ENCODE results near the gene RHOH. TPM values are rescaled to one million over a fixed set of nuclear protein-coding genes. Genes with fewer than 3 reads are reported as not detected.

RHOH gene
- polyA plus RNA-seq, 1 experiment: not detected

GRCh38 chr4:40170588-40170987, 26.2 kb upstream of the RHOH start:
- no peak for DNase-seq (ENCODE audit: low read depth)
- Histone ChIP-seq H3K4me3 (ENCODE audit: low read depth, low read length) (no peak overlapping the region), H3K36me3 (ENCODE audit: control insufficient read depth, insufficient read depth, low read length) (no peaks in the 10 kb centered on the region), H3K27me3 (ENCODE audit: control insufficient read depth, insufficient read depth, low read length) (no peaks in the 10 kb centered on the region)
- CTCF ChIA-PET: no interaction called here
- TF ChIP-seq CTCF (IDR thresholded peaks at IDR 0.05; ENCODE audit: insufficient read depth, low read depth, low read length): no peak
- POLR2A ChIA-PET: no interaction called here

GRCh38 chr4:40173470-40173875, 23.4 kb upstream of the RHOH start:
- CTCF ChIA-PET: no interaction called here

GRCh38 chr4:40176602-40177001, 20.2 kb upstream of the RHOH start:
- ChIA-PET CTCF (interaction anchor here (1.3 kb wide), 1 partner anchor 13 kb away, joined by 4 read pairs; no protein-coding TSS in a partner anchor), POLR2A (no interaction called here)
- TF ChIP-seq CTCF (IDR thresholded peaks at IDR 0.05; ENCODE audit: insufficient read depth, low read depth, low read length): no peak
- Histone ChIP-seq H3K27me3 (ENCODE audit: control insufficient read depth, insufficient read depth, low read length) (no peaks in the 10 kb centered on the region), H3K36me3 (ENCODE audit: control insufficient read depth, insufficient read depth, low read length) (no peaks in the 10 kb centered on the region), H3K4me3 (ENCODE audit: low read depth, low read length) (no peak overlapping the region)
- DNase-seq (ENCODE audit: low read depth): no peak

More at GRCh38 chr4:40173470-40173875, 23.4 kb upstream of the RHOH start:
- H3K4me3 ChIP-seq (ENCODE audit: low read depth, low read length): no peak overlapping the region
- H3K36me3 ChIP-seq (ENCODE audit: control insufficient read depth, insufficient read depth, low read length): no peaks in the 10 kb centered on the region
- TF ChIP-seq CTCF (IDR thresholded peaks at IDR 0.05; ENCODE audit: insufficient read depth, low read depth, low read length): no peak
- DNase-seq (ENCODE audit: low read depth): no peak
- H3K27me3 ChIP-seq (ENCODE audit: control insufficient read depth, insufficient read depth, low read length): no peaks in the 10 kb centered on the region
- POLR2A ChIA-PET: no interaction called here

- Histone ChIP-seq H3K4me3 (ENCODE audit: low read depth, low read length) (no peak overlapping the region), H3K36me3 (ENCODE audit: control insufficient read depth, insufficient read depth, low read length) (no peaks in the 10 kb centered on the region), H3K27me3 (ENCODE audit: control insufficient read depth, insufficient read depth, low read length) (no peaks in the 10 kb centered on the region)
- CTCF ChIA-PET: interaction anchor here (0.6 to 1.3 kb wide), 3 partner anchors 14 to 133 kb away, joined by 3 to 4 read pairs (median 4); no protein-coding TSS in a partner anchor
- no peak for TF ChIP-seq CTCF (IDR thresholded peaks at IDR 0.05; ENCODE audit: insufficient read depth, low read depth, low read length)
- no peak for DNase-seq (ENCODE audit: low read depth)
- POLR2A ChIA-PET: no interaction called here
Measured at GRCh38 chr4:40177591-40177990, 19.2 kb upstream of the RHOH start.

- POLR2A ChIA-PET: no interaction called here
- Histone ChIP-seq H3K36me3 (ENCODE audit: control insufficient read depth, insufficient read depth, low read length) (no peaks in the 10 kb centered on the region), H3K4me3 (ENCODE audit: low read depth, low read length) (no peak overlapping the region), H3K27me3 (ENCODE audit: control insufficient read depth, insufficient read depth, low read length) (no peaks in the 10 kb centered on the region)
- no peak for TF ChIP-seq CTCF (IDR thresholded peaks at IDR 0.05; ENCODE audit: insufficient read depth, low read depth, low read length)
- CTCF ChIA-PET: no interaction called here
- no peak for DNase-seq (ENCODE audit: low read depth)
Measured at GRCh38 chr4:40178672-40179071, 18.2 kb upstream of the RHOH start.
